ENCODE data around the gene BTNL3.

DNA sequence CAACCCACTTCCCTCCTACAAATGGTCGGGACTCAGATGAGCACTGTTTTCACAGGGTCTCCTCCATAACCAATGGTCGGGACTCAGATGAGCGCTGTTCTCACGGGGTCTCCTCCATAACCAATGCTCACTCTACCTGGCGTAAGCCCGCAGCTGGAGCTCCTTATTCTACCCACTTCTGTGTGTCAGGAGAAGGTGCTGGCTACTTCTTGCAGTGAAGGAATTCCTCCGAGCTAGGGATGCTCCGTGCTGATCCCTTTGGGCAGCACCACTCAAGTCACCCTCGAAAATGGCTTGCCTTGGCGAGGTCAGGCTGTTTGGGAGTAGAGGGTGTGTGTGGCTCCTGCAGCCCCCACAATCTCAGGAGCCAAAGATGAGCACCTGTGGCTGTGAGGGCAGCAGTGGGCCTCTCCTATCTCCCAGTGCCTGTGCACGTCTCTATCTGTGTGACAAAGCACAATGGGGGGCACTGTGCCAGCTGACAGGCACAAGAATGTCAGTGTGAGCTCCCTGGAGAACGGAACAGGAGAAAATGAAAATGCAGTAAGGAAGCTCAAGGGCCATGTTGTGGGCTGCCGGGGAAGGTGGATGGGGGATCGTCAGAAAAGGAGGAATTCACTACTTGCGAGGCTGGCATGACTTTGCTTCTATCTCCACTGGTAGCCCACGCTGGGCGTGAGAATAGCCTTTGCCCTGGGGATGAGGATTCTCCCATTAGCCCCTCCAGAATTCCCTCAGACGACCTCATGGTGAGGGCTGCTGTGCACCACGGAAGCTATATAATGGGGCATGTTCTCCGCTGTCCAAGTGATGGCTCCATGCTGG lies 47.6 kb downstream of the BTNL3 start:
- TF ChIP-seq, protein P1, sequence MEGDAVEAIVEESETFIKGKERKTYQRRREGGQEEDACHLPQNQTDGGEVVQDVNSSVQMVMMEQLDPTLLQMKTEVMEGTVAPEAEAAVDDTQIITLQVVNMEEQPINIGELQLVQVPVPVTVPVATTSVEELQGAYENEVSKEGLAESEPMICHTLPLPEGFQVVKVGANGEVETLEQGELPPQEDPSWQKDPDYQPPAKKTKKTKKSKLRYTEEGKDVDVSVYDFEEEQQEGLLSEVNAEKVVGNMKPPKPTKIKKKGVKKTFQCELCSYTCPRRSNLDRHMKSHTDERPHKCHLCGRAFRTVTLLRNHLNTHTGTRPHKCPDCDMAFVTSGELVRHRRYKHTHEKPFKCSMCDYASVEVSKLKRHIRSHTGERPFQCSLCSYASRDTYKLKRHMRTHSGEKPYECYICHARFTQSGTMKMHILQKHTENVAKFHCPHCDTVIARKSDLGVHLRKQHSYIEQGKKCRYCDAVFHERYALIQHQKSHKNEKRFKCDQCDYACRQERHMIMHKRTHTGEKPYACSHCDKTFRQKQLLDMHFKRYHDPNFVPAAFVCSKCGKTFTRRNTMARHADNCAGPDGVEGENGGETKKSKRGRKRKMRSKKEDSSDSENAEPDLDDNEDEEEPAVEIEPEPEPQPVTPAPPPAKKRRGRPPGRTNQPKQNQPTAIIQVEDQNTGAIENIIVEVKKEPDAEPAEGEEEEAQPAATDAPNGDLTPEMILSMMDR (IDR thresholded peaks at IDR 0.05) = no peak
- TF ChIP-seq POLR2A (IDR thresholded peaks at IDR 0.05) = no peak

Measured in body of pancreas (tissue), 4 donors.